Keratinocyte (primary cell): ENCODE measurements around the gene MAP3K6. TPM values are rescaled to one million over a fixed set of nuclear protein-coding genes. Genes with fewer than 3 reads are reported as not detected.

Experiments used
- DNase-seq: peaks from one replicate; pipeline ENCODE4 v3.0.0-alpha.2; 2011; ENCODE audit warnings: low read depth, missing footprints, low spot score
- FAIRE-seq: peaks from 2 replicates; lab custom pipeline; 2011; peaks lifted over from hg19 to GRCh38; lab: Jason Lieb, UNC
- H2AFZ ChIP-seq: 2 replicates; pipeline ENCODE4 v1.6.0; 2012; ENCODE audit warnings: low read length, control low read depth, inconsistent platforms; ENCODE audit not compliant: control insufficient read depth
- H3K27ac ChIP-seq: 2 replicates; pipeline ENCODE4 v1.5.1; 2011; ENCODE audit warnings: low read length; ENCODE audit not compliant: control insufficient read depth, insufficient read depth
- H3K27me3 ChIP-seq: 3 replicates; pipeline ENCODE4 v1.6.0; 2011; ENCODE audit warnings: low read length; ENCODE audit not compliant: control insufficient read depth, insufficient read depth; ENCODE audit errors: extremely low read depth
- H3K36me3 ChIP-seq, 2 experiments: 2 replicates in 1 of 2; 3 replicates in 1 of 2; pipeline ENCODE4 v1.5.1; 2011; ENCODE audit warnings: low read length in 2 of 2, mild to moderate bottlenecking in 1 of 2; ENCODE audit not compliant: control insufficient read depth in 2 of 2, insufficient read depth in 2 of 2; ENCODE audit errors: extremely low read depth in 1 of 2
- H3K4me1 ChIP-seq: 3 replicates; pipeline ENCODE4 v1.5.1; 2011; ENCODE audit warnings: low read length; ENCODE audit not compliant: control insufficient read depth, insufficient read depth; ENCODE audit errors: extremely low read depth
- H3K4me2 ChIP-seq: 3 replicates; pipeline ENCODE4 v1.6.0; 2011; ENCODE audit warnings: low read depth, low read length; ENCODE audit not compliant: control insufficient read depth, insufficient read depth; ENCODE audit errors: extremely low read depth
- H3K4me3 ChIP-seq, 3 experiments: fragments of 200-600 bp in 1 of 3; sonication (generic) in 1 of 3; 2 replicates in 2 of 3; 3 replicates in 1 of 3; pipeline ENCODE4 v1.5.1; 2011 to 2016; ENCODE audit warnings: low read length in 3 of 3, mild to moderate bottlenecking in 3 of 3, control low read depth in 2 of 3, inconsistent platforms in 1 of 3, low read depth in 1 of 3, mixed read lengths in 1 of 3, mixed run types in 1 of 3, moderate library complexity in 1 of 3; ENCODE audit not compliant: control insufficient read depth in 2 of 3, insufficient read depth in 2 of 3; ENCODE audit errors: extremely low read depth in 1 of 3
- H3K79me2 ChIP-seq: 2 replicates; pipeline ENCODE4 v1.6.0; 2012; ENCODE audit warnings: low read length; ENCODE audit not compliant: control insufficient read depth, insufficient read depth
- H3K9ac ChIP-seq: 3 replicates; pipeline ENCODE4 v1.6.0; 2011; ENCODE audit warnings: low read length; ENCODE audit not compliant: control insufficient read depth, insufficient read depth; ENCODE audit errors: extremely low read depth
- H3K9me1 ChIP-seq: 3 replicates; pipeline ENCODE4 v1.6.0; 2011; ENCODE audit warnings: low read length; ENCODE audit not compliant: control insufficient read depth, insufficient read depth; ENCODE audit errors: extremely low read depth
- H3K9me3 ChIP-seq: 2 replicates; pipeline ENCODE4 v1.5.1; 2012; ENCODE audit warnings: low read depth, low read length; ENCODE audit not compliant: control insufficient read depth
- H4K20me1 ChIP-seq: 3 replicates; pipeline ENCODE4 v1.6.0; 2011; ENCODE audit warnings: low read length; ENCODE audit not compliant: control insufficient read depth, insufficient read depth; ENCODE audit errors: extremely low read depth
- EZH2 ChIP-seq: IDR thresholded peaks from one replicate; pipeline ENCODE4 v1.6.1; 2012; ENCODE audit warnings: inconsistent platforms, mild to moderate bottlenecking, low read length, moderate library complexity
- dilution Hi-C: fragments of 300-500 bp; cut with MboI; formaldehyde crosslinking; loops from one replicate; pipeline ENCODE4 v1.7.0; 2020; ENCODE audit warnings: low sequenced_read_pairs; ENCODE audit not compliant: extremely low pct_ligation_motif_present
- polyA plus RNA-seq, 5 experiments: library from polyadenylated mRNA; depleted of rRNA in 3 of 5; stranded (reverse) in 3 of 5; stranded (forward) in 1 of 5; unstranded in 1 of 5; fragments of >200 nt; gene quantifications; 1 replicate in 1 of 5; 2 replicates in 3 of 5; 3 replicates in 1 of 5; pipeline versions ENCODE4 v1.2.1 to v1.2.3, GENCODE V29; 2011 to 2012; ENCODE audit warnings: missing spikeins in 2 of 5, low read depth in 1 of 5, low replicate concordance in 1 of 5
- TF ChIP-seq, protein P1 (sequence below), 3 experiments: IDR thresholded peaks in 1 of 3; conservative IDR thresholded peaks in 1 of 3; optimal IDR thresholded peaks in 1 of 3; 2 replicates in 2 of 3; 3 replicates in 1 of 3; pipeline versions ENCODE3 to v1.5.1; 2011; ENCODE audit warnings: low read length in 3 of 3, mild to moderate bottlenecking in 3 of 3, moderate library complexity in 2 of 3, control low read depth in 1 of 3, inconsistent platforms in 1 of 3; ENCODE audit not compliant: insufficient read depth in 2 of 3; ENCODE audit errors: extremely low read depth in 1 of 3

MAP3K6 gene
- polyA plus RNA-seq, 1 donor (not counting 4 experiments of a cell fraction or from before 2014, with no cell fraction given): 13.4 TPM

DNA sequence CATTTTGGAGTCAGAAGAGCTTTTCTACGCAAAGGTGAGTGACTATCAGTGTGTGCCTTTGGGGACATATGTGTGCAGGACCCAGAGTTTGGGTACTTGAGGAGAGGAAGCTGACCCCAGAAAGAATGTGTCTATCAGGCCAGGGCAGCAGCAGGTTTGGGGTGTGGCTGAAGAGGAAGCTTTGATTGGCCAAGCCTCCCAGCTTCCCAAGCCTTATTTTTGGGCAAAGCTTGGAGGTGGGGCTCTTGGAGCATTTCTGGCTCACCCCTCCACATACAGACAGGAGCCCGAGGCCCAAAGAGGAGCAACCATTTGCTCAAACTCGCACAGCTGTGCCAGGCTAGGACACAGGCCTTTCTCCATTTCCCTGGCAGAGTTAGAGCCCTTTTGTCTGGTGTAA, 30.3 kb upstream of the MAP3K6 start:
- H3K9me3 ChIP-seq: no peaks in the 10 kb centered on the region
- no peak for FAIRE-seq

DNA sequence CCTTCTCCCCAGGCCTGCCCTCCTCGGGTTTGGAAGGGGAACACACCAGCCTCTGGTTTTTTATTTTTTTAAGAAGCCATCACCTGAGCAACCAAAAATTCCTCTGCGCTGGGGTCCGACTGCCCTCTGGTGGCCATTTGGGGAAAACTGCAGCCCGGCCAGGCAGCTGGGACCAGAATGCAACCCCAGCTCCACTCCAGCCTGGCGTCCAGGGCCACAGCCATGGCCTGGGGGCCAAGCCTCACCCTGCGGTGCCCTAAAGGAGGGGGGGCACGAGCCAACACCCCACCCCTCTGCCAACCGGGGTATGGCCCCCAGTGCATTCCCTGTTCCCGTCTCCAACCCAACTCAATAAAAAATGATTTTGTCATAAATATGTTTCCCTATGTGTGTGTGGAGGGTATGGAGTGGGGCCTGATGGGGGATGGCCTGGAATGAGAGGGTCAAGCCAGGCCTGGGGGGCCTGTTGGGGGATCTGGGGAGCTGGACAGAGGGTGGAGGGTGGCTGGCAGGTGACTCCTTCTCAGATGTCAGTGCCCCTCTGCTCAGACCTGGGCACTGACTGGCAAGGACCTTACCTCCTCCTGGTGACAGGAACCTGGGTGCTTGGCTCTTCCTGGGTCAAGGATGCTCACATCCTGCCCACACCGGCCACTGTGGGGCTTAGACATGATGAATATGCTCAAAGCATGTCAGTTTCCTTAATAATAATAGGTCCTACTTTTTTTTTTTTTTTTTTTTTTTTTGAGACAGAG, 28.9 kb upstream of the MAP3K6 start:
- Histone ChIP-seq H3K4me3 (no peak overlapping the region), H3K9ac (no peak overlapping the region), H3K79me2 (peaks cover 15% of the 10 kb centered on the region), H3K4me1 (peaks cover 21% of the 10 kb centered on the region), H2AFZ (no peak overlapping the region), H3K27me3 (no peaks in the 10 kb centered on the region), H3K36me3 (no peaks in the 10 kb centered on the region), H3K4me2 (no peak overlapping the region), H3K9me1 (no peaks in the 10 kb centered on the region), H3K9me3 (no peaks in the 10 kb centered on the region), H3K27ac (no peak overlapping the region), H4K20me1 (no peaks in the 10 kb centered on the region)
- TF ChIP-seq, protein P1, sequence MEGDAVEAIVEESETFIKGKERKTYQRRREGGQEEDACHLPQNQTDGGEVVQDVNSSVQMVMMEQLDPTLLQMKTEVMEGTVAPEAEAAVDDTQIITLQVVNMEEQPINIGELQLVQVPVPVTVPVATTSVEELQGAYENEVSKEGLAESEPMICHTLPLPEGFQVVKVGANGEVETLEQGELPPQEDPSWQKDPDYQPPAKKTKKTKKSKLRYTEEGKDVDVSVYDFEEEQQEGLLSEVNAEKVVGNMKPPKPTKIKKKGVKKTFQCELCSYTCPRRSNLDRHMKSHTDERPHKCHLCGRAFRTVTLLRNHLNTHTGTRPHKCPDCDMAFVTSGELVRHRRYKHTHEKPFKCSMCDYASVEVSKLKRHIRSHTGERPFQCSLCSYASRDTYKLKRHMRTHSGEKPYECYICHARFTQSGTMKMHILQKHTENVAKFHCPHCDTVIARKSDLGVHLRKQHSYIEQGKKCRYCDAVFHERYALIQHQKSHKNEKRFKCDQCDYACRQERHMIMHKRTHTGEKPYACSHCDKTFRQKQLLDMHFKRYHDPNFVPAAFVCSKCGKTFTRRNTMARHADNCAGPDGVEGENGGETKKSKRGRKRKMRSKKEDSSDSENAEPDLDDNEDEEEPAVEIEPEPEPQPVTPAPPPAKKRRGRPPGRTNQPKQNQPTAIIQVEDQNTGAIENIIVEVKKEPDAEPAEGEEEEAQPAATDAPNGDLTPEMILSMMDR (optimal IDR thresholded peaks at IDR 0.05 in 1 of 3, IDR thresholded peaks at IDR 0.05 in 1 of 3, conservative IDR thresholded peaks at IDR 0.05 in 1 of 3; ENCODE audit: extremely low read depth in 1 of 3, insufficient read depth in 2 of 3, low read length in 3 of 3): peak; percentile 83 to 97 (median 92)
- TF ChIP-seq EZH2: no peak
- DNase-seq (no peak), FAIRE-seq (no peak)
- dilution Hi-C loops: no loop called here

More for the DNA sequence above, 30.3 kb upstream of the MAP3K6 start:
- Histone ChIP-seq H3K27ac (no peak overlapping the region), H3K27me3 (no peaks in the 10 kb centered on the region), H3K4me3 (no peak overlapping the region), H3K9me1 (no peaks in the 10 kb centered on the region), H2AFZ (no peak overlapping the region), H3K9ac (no peak overlapping the region), H3K4me2 (no peak overlapping the region), H3K4me1 (peaks cover 14% of the 10 kb centered on the region), H4K20me1 (no peaks in the 10 kb centered on the region), H3K36me3 (no peaks in the 10 kb centered on the region), H3K79me2 (peaks cover 15% of the 10 kb centered on the region)
- no peak for DNase-seq
- dilution Hi-C loops: no loop called here
- no peak for TF ChIP-seq EZH2
- TF ChIP-seq, protein P1 (optimal IDR thresholded peaks at IDR 0.05 in 1 of 3, IDR thresholded peaks at IDR 0.05 in 1 of 3, conservative IDR thresholded peaks at IDR 0.05 in 1 of 3; ENCODE audit: extremely low read depth in 1 of 3, insufficient read depth in 2 of 3, low read length in 3 of 3): no peak
